GM23338 (cell line): ENCODE measurements around the gene QDPR. TPM values are rescaled to one million over a fixed set of nuclear protein-coding genes. Genes with fewer than 3 reads are reported as not detected.

ENCODE experiments used
- ATAC-seq: fragments of 200-7000 bp; cut with Tn5 transposase; 3 replicates; pipeline ENCODE4 v1.9.1; 2020
- DNase-seq: peaks from one replicate; pipeline ENCODE4 v3.0.0-alpha.2; 2015; ENCODE audit warnings: low spot score
- H2AFZ ChIP-seq: fragments of 200-600 bp; sonication (generic); 2 replicates; pipeline ENCODE4 v1.8.0; 2016; ENCODE audit warnings: antibody characterized with exemption, mild to moderate bottlenecking, moderate library complexity
- H3F3A ChIP-seq: fragments of 200-600 bp; sonication (generic); replicated peaks from 2 replicates; pipeline ENCODE4 v1.8.0; 2017; ENCODE audit warnings: antibody characterized with exemption, mixed run types, low read depth
- H3K27ac ChIP-seq: fragments of 200-600 bp; sonication (generic); 2 replicates; pipeline ENCODE4 v1.6.1; 2016; ENCODE audit warnings: low read depth
- H3K27me3 ChIP-seq: fragments of 200-600 bp; sonication (generic); 2 replicates; pipeline ENCODE4 v1.8.0; 2016; ENCODE audit warnings: mild to moderate bottlenecking, mixed run types, moderate library complexity; ENCODE audit not compliant: insufficient read depth
- H3K36me3 ChIP-seq: fragments of 200-600 bp; sonication (generic); 2 replicates; pipeline ENCODE4 v1.8.0; 2016; ENCODE audit warnings: mild to moderate bottlenecking; ENCODE audit not compliant: insufficient read depth
- H3K4me1 ChIP-seq: fragments of 200-600 bp; sonication (generic); 2 replicates; pipeline ENCODE4 v1.8.0; 2016; ENCODE audit warnings: mild to moderate bottlenecking, moderate library complexity; ENCODE audit not compliant: insufficient read depth
- H3K4me2 ChIP-seq: fragments of 200-600 bp; sonication (generic); 2 replicates; pipeline ENCODE4 v1.7.1; 2017; ENCODE audit warnings: mixed run types
- H3K4me3 ChIP-seq: fragments of 200-600 bp; sonication (generic); 2 replicates; pipeline ENCODE4 v1.6.1; 2016; ENCODE audit warnings: mixed run types
- H3K79me2 ChIP-seq: fragments of 200-600 bp; sonication (generic); replicated peaks from 2 replicates; pipeline ENCODE4 v1.8.0; 2017; ENCODE audit warnings: mild to moderate bottlenecking; ENCODE audit not compliant: insufficient read depth
- H3K9me2 ChIP-seq: fragments of 200-600 bp; sonication (generic); 2 replicates; pipeline ENCODE4 v1.8.0; 2017; ENCODE audit not compliant: insufficient read depth
- H4K20me1 ChIP-seq: fragments of 200-600 bp; sonication (generic); replicated peaks from 2 replicates; pipeline ENCODE4 v1.8.0; 2017; ENCODE audit warnings: mild to moderate bottlenecking; ENCODE audit not compliant: insufficient read depth
- H3K27ac Mint-ChIP-seq: 2 replicates; pipeline ENCODE4 v1.8.0; 2020; ENCODE audit warnings: inconsistent platforms, mild to moderate bottlenecking, moderate library complexity, mixed read lengths
- H3K27me3 Mint-ChIP-seq: 3 replicates; pipeline ENCODE4 v1.8.0; 2022; ENCODE audit warnings: low read depth, mild to moderate bottlenecking, moderate library complexity, mixed read lengths, inconsistent platforms; ENCODE audit not compliant: insufficient read depth, poor library complexity
- H3K36me3 Mint-ChIP-seq: 3 replicates; pipeline ENCODE4 v1.8.0; 2021; ENCODE audit warnings: low read depth, mild to moderate bottlenecking, inconsistent platforms, moderate library complexity, mixed read lengths
- H3K4me1 Mint-ChIP-seq: 3 replicates; pipeline ENCODE4 v1.8.0; 2020; ENCODE audit warnings: mild to moderate bottlenecking, inconsistent platforms, mixed read lengths
- H3K4me3 Mint-ChIP-seq: 3 replicates; pipeline ENCODE4 v1.8.0; 2021; ENCODE audit warnings: moderate library complexity, mild to moderate bottlenecking, inconsistent platforms, mixed read lengths
- H3K9me3 Mint-ChIP-seq: 3 replicates; pipeline ENCODE4 v1.8.0; 2020; ENCODE audit warnings: moderate library complexity, mild to moderate bottlenecking, inconsistent platforms, mixed read lengths
- CREB1 ChIP-seq: fragments of 250-450 bp; sonication (Bioruptor Pico); IDR thresholded peaks from 2 replicates; pipeline ENCODE4 v1.5.0; 2020; ENCODE audit warnings: low read depth, mild to moderate bottlenecking, moderate library complexity
- CTCF ChIP-seq, 2 experiments: fragments of 200-600 bp in 1 of 2; sonication (generic) in 1 of 2; conservative IDR thresholded peaks; 2 replicates each; pipeline versions ENCODE4 v1.5.1 to v1.6.1; 2016 to 2017; ENCODE audit warnings: antibody characterized with exemption in 2 of 2, low read depth in 2 of 2, mild to moderate bottlenecking in 2 of 2, moderate library complexity in 1 of 2
- ETS1 ChIP-seq: IDR thresholded peaks from 2 replicates; pipeline ENCODE4 v1.6.1; 2016; ENCODE audit warnings: antibody characterized with exemption
- EZH2 ChIP-seq: fragments of 200-600 bp; sonication (generic); IDR thresholded peaks from one replicate; pipeline ENCODE4 v1.8.0; 2017; ENCODE audit warnings: antibody characterized with exemption, mild to moderate bottlenecking, low read depth; ENCODE audit not compliant: unreplicated experiment
- JUNB ChIP-seq: IDR thresholded peaks from one replicate; pipeline ENCODE4 v1.6.1; 2016; ENCODE audit warnings: antibody characterized with exemption; ENCODE audit not compliant: unreplicated experiment
- NANOG ChIP-seq: IDR thresholded peaks from 2 replicates; pipeline ENCODE4 v1.6.1; 2016; ENCODE audit warnings: antibody characterized with exemption, borderline replicate concordance
- REST ChIP-seq: IDR thresholded peaks from one replicate; pipeline ENCODE4 v1.6.1; 2018; ENCODE audit warnings: antibody characterized with exemption; ENCODE audit not compliant: unreplicated experiment
- ZNF462 ChIP-seq: fragments of 250-450 bp; sonication (Bioruptor Pico); IDR thresholded peaks from 2 replicates; pipeline ENCODE4 v1.5.0; 2020; ENCODE audit warnings: mild to moderate bottlenecking, moderate library complexity
- polyA plus RNA-seq: library from polyadenylated mRNA; unstranded; fragments of >200 nt; fragmentation: Nextera tagmentation; extraction: Ambion mirVana; gene quantifications from 2 replicates; pipeline ENCODE4 v1.2.1, GENCODE V29; 2016
- total RNA-seq: library from RNA; depleted of rRNA; stranded (reverse); fragments of >200 nt; shearing (Covaris generic); gene quantifications from 2 replicates; pipeline ENCODE4 v1.2.3, GENCODE V29; 2014

QDPR gene
- total and polyA plus RNA-seq, 2 experiments from 2014 or later = 31.5 to 42.7 TPM

- no peaks in the 10 kb centered on the region; the same call in 2 of the 3 replicates for H3K9me3 Mint-ChIP-seq
- Histone ChIP-seq H3K4me1 (no peaks in the 10 kb centered on the region), H3K27ac (no peak overlapping the region), H3K4me3 (no peak overlapping the region), H3K9me2 (no peaks in the 10 kb centered on the region; the same call in 1 of the 2 replicates), H3K79me2 (no peaks in the 10 kb centered on the region), H3K27me3 (no peaks in the 10 kb centered on the region), H2AFZ (no peak overlapping the region), H3K36me3 (no peaks in the 10 kb centered on the region), H3F3A (no peaks in the 10 kb centered on the region), H4K20me1 (no peaks in the 10 kb centered on the region), H3K4me2 (no peak overlapping the region)
- H3K36me3 Mint-ChIP-seq = peaks cover 2% of the 10 kb centered on the region; the same call in 1 of the 3 replicates
- no peak for TF ChIP-seq NANOG
- no peak for TF ChIP-seq ZNF462
- TF ChIP-seq JUNB = no peak
- TF ChIP-seq EZH2 = no peak
- no peak for TF ChIP-seq CTCF (conservative IDR thresholded peaks at IDR 0.05; ENCODE audit: low read depth in 2 of 2)
- TF ChIP-seq REST = no peak
- TF ChIP-seq ETS1 = no peak
- no peak for TF ChIP-seq CREB1 (CRISPR knock-in tag)
- DNase-seq (no peak), ATAC-seq (no peak)
- no peak overlapping the region for H3K27ac Mint-ChIP-seq
- H3K27me3 Mint-ChIP-seq = no peaks in the 10 kb centered on the region
- no peak overlapping the region for H3K4me3 Mint-ChIP-seq
- H3K4me1 Mint-ChIP-seq = no peaks in the 10 kb centered on the region
These were observed 48.3 kb downstream of the QDPR start for GRCh38 chr4:17463606-17464005.
